Gastroesophageal sphincter (tissue), 4 donors: ENCODE data around the gene IGFL4. TPM values are rescaled to one million over a fixed set of nuclear protein-coding genes. Genes with fewer than 3 reads are reported as not detected.
A peak's percentile ranks its signal among the peaks of the same experiment; 100 is the strongest.

ENCODE experiments used
- ATAC-seq: fragments of 150-250 bp; one replicate; pipeline ENCODE4 v1.9.1; 2016; ENCODE audit warnings: mild to moderate bottlenecking, moderate library complexity
- H3K27ac ChIP-seq, 4 donors: fragments of 200-600 bp; sonication (generic) in 3 of 4; 1 replicate in 3 of 4; 2 replicates in 1 of 4; pipeline ENCODE4 v1.5.1; 2016 to 2019
- H3K27me3 ChIP-seq: fragments of 200-600 bp; sonication (generic); one replicate; pipeline ENCODE4 v1.5.1; 2019
- H3K36me3 ChIP-seq, 2 donors: fragments of 200-600 bp; sonication (generic); one replicate each; pipeline ENCODE4 v1.5.1; 2019; ENCODE audit warnings: control low read depth in 1 of 2
- H3K4me1 ChIP-seq, 3 donors: fragments of 200-600 bp; sonication (generic); 1 replicate in 2 of 3; 2 replicates in 1 of 3; pipeline ENCODE4 v1.5.1; 2016 to 2019; ENCODE audit warnings: control low read depth in 2 of 3
- H3K4me3 ChIP-seq, 2 donors: fragments of 200-600 bp; sonication (generic); one replicate each; pipeline ENCODE4 v1.5.1; 2019; ENCODE audit warnings: mild to moderate bottlenecking in 1 of 2, moderate library complexity in 1 of 2
- H3K9me3 ChIP-seq, 3 donors: fragments of 200-600 bp; sonication (generic); one replicate each; pipeline ENCODE4 v1.5.1; 2017 to 2019; ENCODE audit warnings: control low read depth in 2 of 3
- CTCF ChIP-seq, 4 experiments: fragments of 200-600 bp in 2 of 4; fragments of 450-650 bp in 2 of 4; sonication (generic) in 1 of 4; IDR thresholded peaks; one replicate each; pipeline ENCODE4 v1.5.1; 2017 to 2019; ENCODE audit warnings: antibody characterized with exemption in 4 of 4, mild to moderate bottlenecking in 2 of 4, moderate library complexity in 2 of 4
- EP300 ChIP-seq: sonication (generic); formaldehyde crosslinking; IDR thresholded peaks from one replicate; pipeline ENCODE4 v1.6.1; 2017; ENCODE audit warnings: antibody characterized with exemption, mild to moderate bottlenecking
- POLR2A ChIP-seq, 2 donors: fragments of 450-650 bp; IDR thresholded peaks; one replicate each; pipeline ENCODE4 v1.6.1; 2017; ENCODE audit warnings: antibody characterized with exemption in 2 of 2, mild to moderate bottlenecking in 2 of 2, moderate library complexity in 1 of 2
- POLR2AphosphoS5 ChIP-seq: sonication (generic); formaldehyde crosslinking; IDR thresholded peaks from one replicate; pipeline ENCODE4 v1.6.1; 2017; ENCODE audit warnings: antibody characterized with exemption
- WGBS, 2 donors: methylation state at CpG; one replicate each; pipeline ENCODE4 v1.1.5; 2018; ENCODE audit warnings: low coverage in 1 of 2; 5-methylcytosine and 5-hydroxymethylcytosine counted together
- total RNA-seq, 4 donors: library from RNA; depleted of rRNA; stranded (reverse); fragments of >200 nt; gene quantifications; one replicate each; pipeline ENCODE4 v1.1.0, GENCODE V29; 2016

IGFL4 gene
- total RNA-seq, 4 donors from 2014 or later: not detected

- Histone ChIP-seq H3K27me3 (peaks cover 22% of the 10 kb centered on the region), H3K27ac (no peak overlapping the region), H3K9me3 (no peaks in the 10 kb centered on the region), H3K4me3 (no peak overlapping the region), H3K4me1 (peaks cover 0 to 37% (median 16%) of the 10 kb centered on the region in 3 donors), H3K36me3 (peaks cover 0 to 7% of the 10 kb centered on the region in 2 donors)
- TF ChIP-seq POLR2AphosphoS5 (no peak), EP300 (no peak), POLR2A (IDR thresholded peaks at IDR 0.05) (no peak), CTCF (IDR thresholded peaks at IDR 0.05) (no peak)
- no peak for ATAC-seq
- 93 to 97% methylated on average over 8 of the region's 8 CpGs for WGBS, 2 donors
Measured at GRCh38 chr19:45996933-45997332, 43.9 kb downstream of the IGFL4 start.

GRCh38 chr19:45995715-45996385 lies 45.0 kb downstream of the IGFL4 start:
- no peaks in the 10 kb centered on the region for H3K9me3 ChIP-seq
- WGBS, 2 donors: 10 to 11% methylated on average over 13 of the region's 13 CpGs
- TF ChIP-seq EP300 (no peak), POLR2AphosphoS5 (no peak), CTCF (IDR thresholded peaks at IDR 0.05) (no peak), POLR2A (IDR thresholded peaks at IDR 0.05) (no peak)
- H3K4me1 ChIP-seq: peaks cover 0 to 34% (median 16%) of the 10 kb centered on the region in 3 donors
- ATAC-seq: no peak
- H3K27me3 ChIP-seq: peaks cover 25% of the 10 kb centered on the region
- peak overlapping the region; percentile 70 to 92 for H3K4me3 ChIP-seq
- peaks cover 0 to 7% of the 10 kb centered on the region in 2 donors for H3K36me3 ChIP-seq
- peak overlapping the region; percentile 62 to 86 (median 84) for H3K27ac ChIP-seq

- Histone ChIP-seq H3K27ac (peak within 1 kb of the TSS; percentile 62 to 86 (median 84)), H3K9me3 (no peaks in the 10 kb centered on the region), H3K4me1 (peaks cover 0 to 28% (median 9%) of the 10 kb centered on the region in 3 donors), H3K4me3 (peak within 1 kb of the TSS; percentile 70 to 92), H3K36me3 (peaks cover 0 to 7% of the 10 kb centered on the region in 2 donors), H3K27me3 (peaks cover 25% of the 10 kb centered on the region)
- no peak for TF ChIP-seq EP300
- peak; percentile 56 to 62 for TF ChIP-seq POLR2A (IDR thresholded peaks at IDR 0.05)
- no peak for TF ChIP-seq CTCF (IDR thresholded peaks at IDR 0.05)
- TF ChIP-seq POLR2AphosphoS5: peak; percentile 41
- 0% methylated on average over 4 to 18 of the region's 34 CpGs for WGBS, 2 donors
- peak; percentile 98 for ATAC-seq
Measured at GRCh38 chr19:45994998-45995714, 45.6 kb downstream of the IGFL4 start, which contains the start of gene CCDC61. CCDC61 (plus strand) TSS chr19:45995467; CDS start chr19:46003019, 7,552 bp downstream.

- Histone ChIP-seq H3K36me3 (peaks cover 0 to 7% of the 10 kb centered on the region in 2 donors), H3K9me3 (no peaks in the 10 kb centered on the region), H3K4me1 (peaks cover 0 to 21% (median 6%) of the 10 kb centered on the region in 3 donors), H3K4me3 (peak overlapping the region; percentile 27 to 70), H3K27ac (peak overlapping the region in 2 of 4 donors; percentile 18 to 41), H3K27me3 (peaks cover 25% of the 10 kb centered on the region)
- no peak for TF ChIP-seq CTCF (IDR thresholded peaks at IDR 0.05)
- TF ChIP-seq POLR2AphosphoS5: no peak
- no peak for TF ChIP-seq POLR2A (IDR thresholded peaks at IDR 0.05)
- no peak for TF ChIP-seq EP300
- peak; percentile 11 for ATAC-seq
- WGBS, 2 donors: 6 to 7% methylated on average over 8 of the region's 8 CpGs
Measured at GRCh38 chr19:45994456-45994997, 46.3 kb downstream of the IGFL4 start.
